RWPE2 (cell line): Measurements from ENCODE around the gene SRP9.

Experiments
- ATAC-seq: fragments of 200-7000 bp; cut with Tn5 transposase; 3 replicates; pipeline ENCODE4 v1.9.1; 2021; ENCODE audit warnings: low read depth
- DNase-seq: peaks from one replicate; pipeline ENCODE4 v3.0.0-alpha.2; 2020; ENCODE audit warnings: low spot score
- H3K27ac ChIP-seq: fragments of 450-650 bp; 2 replicates; pipeline ENCODE4 v1.5.1; 2017; ENCODE audit warnings: mild to moderate bottlenecking; ENCODE audit not compliant: poor library complexity, severe bottlenecking
- H3K27me3 ChIP-seq: fragments of 250-450 bp; sonication (Bioruptor Pico); 2 replicates; pipeline ENCODE4 v1.5.1; 2021; ENCODE audit warnings: mild to moderate bottlenecking, moderate library complexity; ENCODE audit not compliant: insufficient read depth, poor library complexity, severe bottlenecking
- H3K36me3 ChIP-seq: fragments of 250-450 bp; sonication (Bioruptor Pico); 2 replicates; pipeline ENCODE4 v1.5.1; 2020; ENCODE audit warnings: low read depth, mild to moderate bottlenecking, moderate library complexity
- H3K4me1 ChIP-seq: fragments of 250-450 bp; sonication (Bioruptor Pico); 2 replicates; pipeline ENCODE4 v1.5.1; 2021; ENCODE audit warnings: mild to moderate bottlenecking, moderate library complexity; ENCODE audit not compliant: insufficient read depth, poor library complexity, severe bottlenecking
- H3K4me3 ChIP-seq: fragments of 250-450 bp; sonication (Bioruptor Pico); 2 replicates; pipeline ENCODE4 v1.5.1; 2021; ENCODE audit warnings: mild to moderate bottlenecking, moderate library complexity; ENCODE audit not compliant: severe bottlenecking
- H3K9me3 ChIP-seq: fragments of 250-450 bp; sonication (Bioruptor Pico); 2 replicates; pipeline ENCODE4 v1.5.1; 2021; ENCODE audit warnings: mild to moderate bottlenecking, moderate library complexity; ENCODE audit not compliant: severe bottlenecking
- CTCF ChIP-seq: fragments of 450-650 bp; IDR thresholded peaks from one replicate; pipeline ENCODE4 v1.5.1; 2017; ENCODE audit warnings: mild to moderate bottlenecking, moderate library complexity; ENCODE audit not compliant: poor library complexity, severe bottlenecking

The SRP9 gene

GRCh38 chr1:225736437-225737098 lies 41.1 kb upstream of the SRP9 start:
- Histone ChIP-seq H3K4me1 (peaks cover 26% of the 10 kb centered on the region), H3K9me3 (no peaks in the 10 kb centered on the region), H3K27me3 (no peaks in the 10 kb centered on the region), H3K36me3 (no peaks in the 10 kb centered on the region), H3K4me3 (no peak overlapping the region), H3K27ac (peak overlapping the region; percentile 86)
- DNase-seq = no peak
- no peak for ATAC-seq
- TF ChIP-seq CTCF = no peak

- H3K4me3 ChIP-seq = no peak overlapping the region
- ATAC-seq = peak; percentile 61
- TF ChIP-seq CTCF = no peak
- H3K27ac ChIP-seq = peak overlapping the region; percentile 86
- DNase-seq = peak; percentile 70
- no peaks in the 10 kb centered on the region for H3K27me3 ChIP-seq
- no peaks in the 10 kb centered on the region for H3K36me3 ChIP-seq
- H3K9me3 ChIP-seq = no peaks in the 10 kb centered on the region
- H3K4me1 ChIP-seq = peaks cover 26% of the 10 kb centered on the region
These were observed 40.5 kb upstream of the SRP9 start for GRCh38 chr1:225737161-225737560.

GRCh38 chr1:225737866-225738265 lies 39.8 kb upstream of the SRP9 start:
- H3K36me3 ChIP-seq = no peaks in the 10 kb centered on the region
- no peak for DNase-seq
- no peaks in the 10 kb centered on the region for H3K9me3 ChIP-seq
- ATAC-seq = no peak
- H3K4me3 ChIP-seq = no peak overlapping the region
- H3K4me1 ChIP-seq = peaks cover 26% of the 10 kb centered on the region
- peak overlapping the region; percentile 86 for H3K27ac ChIP-seq
- H3K27me3 ChIP-seq = no peaks in the 10 kb centered on the region
- TF ChIP-seq CTCF = no peak

GRCh38 chr1:225738763-225739162 lies 38.9 kb upstream of the SRP9 start:
- no peak overlapping the region for H3K4me3 ChIP-seq
- H3K27ac ChIP-seq = no peak overlapping the region
- ATAC-seq = no peak
- peaks cover 26% of the 10 kb centered on the region for H3K4me1 ChIP-seq
- no peaks in the 10 kb centered on the region for H3K9me3 ChIP-seq
- H3K27me3 ChIP-seq = no peaks in the 10 kb centered on the region
- H3K36me3 ChIP-seq = no peaks in the 10 kb centered on the region
- no peak for DNase-seq
- TF ChIP-seq CTCF = no peak

- Histone ChIP-seq H3K9me3 (no peaks in the 10 kb centered on the region), H3K27ac (no peak overlapping the region), H3K36me3 (no peaks in the 10 kb centered on the region), H3K27me3 (no peaks in the 10 kb centered on the region), H3K4me3 (no peak overlapping the region), H3K4me1 (peaks cover 26% of the 10 kb centered on the region)
- TF ChIP-seq CTCF = no peak
- DNase-seq (no peak), ATAC-seq (no peak)
These were observed 38.0 kb upstream of the SRP9 start for GRCh38 chr1:225739542-225740107.
